ENCODE results near the gene TBX6.
A peak's percentile ranks its signal among the peaks of the same experiment; 100 is the strongest.

The TBX6 gene

GRCh38 chr16:30096105-30096861 lies 4.6 kb upstream of the TBX6 start, which contains the start of gene YPEL3:
TSS of gene YPEL3 (minus strand) at chr16:30096213. CDS start at chr16:30095482, 731 bp downstream.
- Histone ChIP-seq H3K4me3 (ENCODE audit: insufficient read depth in 1 of 2, low read depth in 1 of 2, low read length in 2 of 2) (peak within 1 kb of the TSS; percentile 70 to 89), H3K4ac (ENCODE audit: low read depth in 1 of 2, low read length in 2 of 2) (peak within 1 kb of the TSS; percentile 27 to 97), H3K36me3 (ENCODE audit: control insufficient read depth in 1 of 2, insufficient read depth in 2 of 2, low read depth in 1 of 2, low read length in 2 of 2) (peaks cover 13 to 18% of the 10 kb centered on the region in 2 experiments), H3K4me2 (ENCODE audit: low read length, poor library complexity, severe bottlenecking) (peak within 1 kb of the TSS; percentile 70), H2BK120ac (ENCODE audit: low read depth, low read length) (peak within 1 kb of the TSS; percentile 69), H3K18ac (ENCODE audit: low read depth in 1 of 2, low read length in 2 of 2) (peak within 1 kb of the TSS; percentile 55 to 81), H3K79me1 (replicated peaks; ENCODE audit: low read length, poor library complexity, severe bottlenecking) (peaks cover 12% of the 10 kb centered on the region), H2BK12ac (ENCODE audit: low read length in 2 of 2) (peak within 1 kb of the TSS; percentile 46 to 75), H3K23ac (ENCODE audit: low read length in 2 of 2) (no peak within 1 kb of the TSS), H2AK5ac (ENCODE audit: low read length, severe bottlenecking) (peak within 1 kb of the TSS; percentile 7), H4K8ac (ENCODE audit: low read length) (peak within 1 kb of the TSS; percentile 88), H3K9ac (ENCODE audit: low read length) (peak within 1 kb of the TSS; percentile 93), H3K14ac (ENCODE audit: low read length in 2 of 2) (peak within 1 kb of the TSS; percentile 66 to 85), H3K27ac (ENCODE audit: low read length, poor library complexity, severe bottlenecking) (peak within 1 kb of the TSS; percentile 12), H4K91ac (ENCODE audit: low read length) (peak within 1 kb of the TSS; percentile 92), H3K9me3 (ENCODE audit: control insufficient read depth, low read length) (peaks cover 12% of the 10 kb centered on the region), H3K4me1 (ENCODE audit: control insufficient read depth, insufficient read depth, low read depth, low read length) (peaks cover 28% of the 10 kb centered on the region), H2BK5ac (ENCODE audit: low read depth, low read length, poor library complexity, severe bottlenecking) (no peak within 1 kb of the TSS), H3K27me3 (ENCODE audit: control insufficient read depth in 1 of 2, insufficient read depth in 1 of 2, low read length in 2 of 2) (no peaks in the 10 kb centered on the region), H2BK15ac (ENCODE audit: low read depth, poor library complexity, severe bottlenecking) (peak within 1 kb of the TSS; percentile 68), H2AFZ (ENCODE audit: low read depth, low read length) (peak within 1 kb of the TSS; percentile 55)
- DNase-seq: peak; percentile 87
- 24% methylated on average over 39 of the region's 77 CpGs for WGBS

DNA sequence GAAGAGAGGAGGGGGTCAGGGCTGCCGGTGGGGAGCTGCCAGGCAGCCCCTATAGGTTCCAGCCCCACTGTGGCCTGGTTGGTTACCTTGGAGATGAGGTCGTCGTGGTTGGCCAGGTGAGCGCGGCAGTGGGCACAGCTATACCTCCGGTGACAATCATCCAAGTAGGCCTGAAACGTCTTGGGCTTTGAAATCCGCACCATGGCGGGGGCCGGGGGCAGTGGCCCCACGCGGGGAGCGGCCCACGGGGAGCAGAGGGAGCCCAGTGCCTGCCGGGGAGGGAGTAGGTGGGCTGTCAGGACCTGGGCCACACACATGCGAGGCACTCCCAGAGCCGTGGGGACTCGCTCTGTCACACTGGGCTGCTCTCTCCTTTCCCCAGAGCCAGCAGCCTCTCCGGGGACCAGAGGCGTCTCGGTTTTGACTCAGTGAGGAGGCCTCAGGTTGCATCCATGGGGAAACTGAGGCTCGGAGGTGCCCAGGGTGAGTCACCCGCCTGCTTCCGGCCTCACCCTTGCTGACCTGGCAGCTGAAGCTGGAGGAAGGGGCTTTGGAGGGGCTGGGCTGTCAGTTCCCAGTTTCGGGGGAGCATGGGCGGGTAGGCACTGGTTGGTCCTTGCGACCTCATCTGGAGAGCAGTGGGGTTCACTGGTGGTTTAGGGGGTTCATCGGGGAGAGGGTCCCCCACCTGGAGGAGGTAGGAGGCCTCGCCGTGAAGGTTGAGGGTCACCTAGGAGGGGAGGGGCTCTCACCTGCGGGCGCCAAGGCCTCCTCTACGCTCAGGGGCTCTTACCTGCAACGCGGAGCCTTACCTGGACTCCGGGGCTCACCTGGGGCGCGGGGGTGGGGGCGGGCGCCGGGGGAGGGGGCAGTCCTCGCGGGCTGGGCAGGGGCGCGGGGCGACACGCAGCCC lies 3.7 kb upstream of the TBX6 start:
- H2BK15ac ChIP-seq (ENCODE audit: low read depth, poor library complexity, severe bottlenecking): peak overlapping the region; percentile 68
- DNase-seq: no peak
- peaks cover 12% of the 10 kb centered on the region for H3K9me3 ChIP-seq (ENCODE audit: control insufficient read depth, low read length)
- H3K4me1 ChIP-seq (ENCODE audit: control insufficient read depth, insufficient read depth, low read depth, low read length): peaks cover 32% of the 10 kb centered on the region
- peak overlapping the region; percentile 46 to 56 for H2BK12ac ChIP-seq (ENCODE audit: low read length in 2 of 2)
- H2AK5ac ChIP-seq (ENCODE audit: low read length, severe bottlenecking): no peak overlapping the region
- peak overlapping the region; percentile 88 for H3K9ac ChIP-seq (ENCODE audit: low read length)
- H2BK120ac ChIP-seq (ENCODE audit: low read depth, low read length): peak overlapping the region; percentile 69
- H3K27ac ChIP-seq (ENCODE audit: low read length, poor library complexity, severe bottlenecking): no peak overlapping the region
- WGBS: 49% methylated on average over 40 of the region's 47 CpGs
- peak overlapping the region; percentile 67 for H4K91ac ChIP-seq (ENCODE audit: low read length)
- H3K14ac ChIP-seq (ENCODE audit: low read length in 2 of 2): peak overlapping the region; percentile 66 to 85
- no peak overlapping the region for H2BK5ac ChIP-seq (ENCODE audit: low read depth, low read length, poor library complexity, severe bottlenecking)
- peak overlapping the region; percentile 70 for H3K4me2 ChIP-seq (ENCODE audit: low read length, poor library complexity, severe bottlenecking)
- peaks cover 13 to 18% of the 10 kb centered on the region in 2 experiments for H3K36me3 ChIP-seq (ENCODE audit: control insufficient read depth in 1 of 2, insufficient read depth in 2 of 2, low read depth in 1 of 2, low read length in 2 of 2)
- no peak overlapping the region for H3K23ac ChIP-seq (ENCODE audit: low read length in 2 of 2)
- H3K18ac ChIP-seq (ENCODE audit: low read depth in 1 of 2, low read length in 2 of 2): peak overlapping the region; percentile 52 to 63
- no peak overlapping the region for H2AFZ ChIP-seq (ENCODE audit: low read depth, low read length)
- peak overlapping the region; percentile 70 to 89 for H3K4me3 ChIP-seq (ENCODE audit: insufficient read depth in 1 of 2, low read depth in 1 of 2, low read length in 2 of 2)
- H3K79me1 ChIP-seq (replicated peaks; ENCODE audit: low read length, poor library complexity, severe bottlenecking): peaks cover 12% of the 10 kb centered on the region
- H3K27me3 ChIP-seq (ENCODE audit: control insufficient read depth in 1 of 2, insufficient read depth in 1 of 2, low read length in 2 of 2): no peaks in the 10 kb centered on the region
- H4K8ac ChIP-seq (ENCODE audit: low read length): peak overlapping the region; percentile 33
- no peak overlapping the region for H3K4ac ChIP-seq (ENCODE audit: low read depth in 1 of 2, low read length in 2 of 2)

- 78% methylated on average over 11 of the region's 11 CpGs for WGBS
- H3K4me3 ChIP-seq (ENCODE audit: insufficient read depth in 1 of 2, low read depth in 1 of 2, low read length in 2 of 2): peak overlapping the region in 1 of 2 experiments; percentile 89
Observed at GRCh38 chr16:30094541-30095165, 2.9 kb upstream of the TBX6 start.

More at GRCh38 chr16:30094541-30095165, 2.9 kb upstream of the TBX6 start:
- H3K27me3 ChIP-seq (ENCODE audit: control insufficient read depth in 1 of 2, insufficient read depth in 1 of 2, low read length in 2 of 2): no peaks in the 10 kb centered on the region
- no peak overlapping the region for H2BK5ac ChIP-seq (ENCODE audit: low read depth, low read length, poor library complexity, severe bottlenecking)
- peak overlapping the region; percentile 88 for H3K9ac ChIP-seq (ENCODE audit: low read length)
- H2AK5ac ChIP-seq (ENCODE audit: low read length, severe bottlenecking): no peak overlapping the region
- H3K9me3 ChIP-seq (ENCODE audit: control insufficient read depth, low read length): peaks cover 12% of the 10 kb centered on the region
- no peak overlapping the region for H3K18ac ChIP-seq (ENCODE audit: low read depth in 1 of 2, low read length in 2 of 2)
- no peak for DNase-seq
- peaks cover 12% of the 10 kb centered on the region for H3K79me1 ChIP-seq (replicated peaks; ENCODE audit: low read length, poor library complexity, severe bottlenecking)
- H2AFZ ChIP-seq (ENCODE audit: low read depth, low read length): no peak overlapping the region
- peaks cover 13 to 18% of the 10 kb centered on the region in 2 experiments for H3K36me3 ChIP-seq (ENCODE audit: control insufficient read depth in 1 of 2, insufficient read depth in 2 of 2, low read depth in 1 of 2, low read length in 2 of 2)
- H4K8ac ChIP-seq (ENCODE audit: low read length): no peak overlapping the region
- H2BK15ac ChIP-seq (ENCODE audit: low read depth, poor library complexity, severe bottlenecking): no peak overlapping the region
- no peak overlapping the region for H3K4ac ChIP-seq (ENCODE audit: low read depth in 1 of 2, low read length in 2 of 2)
- H3K14ac ChIP-seq (ENCODE audit: low read length in 2 of 2): no peak overlapping the region
- H3K4me2 ChIP-seq (ENCODE audit: low read length, poor library complexity, severe bottlenecking): no peak overlapping the region
- H3K4me1 ChIP-seq (ENCODE audit: control insufficient read depth, insufficient read depth, low read depth, low read length): peaks cover 36% of the 10 kb centered on the region
- peak overlapping the region in 1 of 2 experiments; percentile 7 for H2BK12ac ChIP-seq (ENCODE audit: low read length in 2 of 2)
- H2BK120ac ChIP-seq (ENCODE audit: low read depth, low read length): no peak overlapping the region
- H3K23ac ChIP-seq (ENCODE audit: low read length in 2 of 2): no peak overlapping the region
- no peak overlapping the region for H4K91ac ChIP-seq (ENCODE audit: low read length)
- H3K27ac ChIP-seq (ENCODE audit: low read length, poor library complexity, severe bottlenecking): no peak overlapping the region
